Stimulated activated CD8-positive, alpha-beta memory T cell treated with anti-CD3 and anti-CD28 coated beads, Interleukin-4, amount 100 ng/mL, for 24 hours (primary cell): ENCODE data around the gene TPX2.

Experiments
- DNase-seq: peaks from one replicate; pipeline ENCODE4 v3.0.0-alpha.2; 2020; ENCODE audit warnings: low read depth

The TPX2 gene, protein sequence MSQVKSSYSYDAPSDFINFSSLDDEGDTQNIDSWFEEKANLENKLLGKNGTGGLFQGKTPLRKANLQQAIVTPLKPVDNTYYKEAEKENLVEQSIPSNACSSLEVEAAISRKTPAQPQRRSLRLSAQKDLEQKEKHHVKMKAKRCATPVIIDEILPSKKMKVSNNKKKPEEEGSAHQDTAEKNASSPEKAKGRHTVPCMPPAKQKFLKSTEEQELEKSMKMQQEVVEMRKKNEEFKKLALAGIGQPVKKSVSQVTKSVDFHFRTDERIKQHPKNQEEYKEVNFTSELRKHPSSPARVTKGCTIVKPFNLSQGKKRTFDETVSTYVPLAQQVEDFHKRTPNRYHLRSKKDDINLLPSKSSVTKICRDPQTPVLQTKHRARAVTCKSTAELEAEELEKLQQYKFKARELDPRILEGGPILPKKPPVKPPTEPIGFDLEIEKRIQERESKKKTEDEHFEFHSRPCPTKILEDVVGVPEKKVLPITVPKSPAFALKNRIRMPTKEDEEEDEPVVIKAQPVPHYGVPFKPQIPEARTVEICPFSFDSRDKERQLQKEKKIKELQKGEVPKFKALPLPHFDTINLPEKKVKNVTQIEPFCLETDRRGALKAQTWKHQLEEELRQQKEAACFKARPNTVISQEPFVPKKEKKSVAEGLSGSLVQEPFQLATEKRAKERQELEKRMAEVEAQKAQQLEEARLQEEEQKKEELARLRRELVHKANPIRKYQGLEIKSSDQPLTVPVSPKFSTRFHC

DNA sequence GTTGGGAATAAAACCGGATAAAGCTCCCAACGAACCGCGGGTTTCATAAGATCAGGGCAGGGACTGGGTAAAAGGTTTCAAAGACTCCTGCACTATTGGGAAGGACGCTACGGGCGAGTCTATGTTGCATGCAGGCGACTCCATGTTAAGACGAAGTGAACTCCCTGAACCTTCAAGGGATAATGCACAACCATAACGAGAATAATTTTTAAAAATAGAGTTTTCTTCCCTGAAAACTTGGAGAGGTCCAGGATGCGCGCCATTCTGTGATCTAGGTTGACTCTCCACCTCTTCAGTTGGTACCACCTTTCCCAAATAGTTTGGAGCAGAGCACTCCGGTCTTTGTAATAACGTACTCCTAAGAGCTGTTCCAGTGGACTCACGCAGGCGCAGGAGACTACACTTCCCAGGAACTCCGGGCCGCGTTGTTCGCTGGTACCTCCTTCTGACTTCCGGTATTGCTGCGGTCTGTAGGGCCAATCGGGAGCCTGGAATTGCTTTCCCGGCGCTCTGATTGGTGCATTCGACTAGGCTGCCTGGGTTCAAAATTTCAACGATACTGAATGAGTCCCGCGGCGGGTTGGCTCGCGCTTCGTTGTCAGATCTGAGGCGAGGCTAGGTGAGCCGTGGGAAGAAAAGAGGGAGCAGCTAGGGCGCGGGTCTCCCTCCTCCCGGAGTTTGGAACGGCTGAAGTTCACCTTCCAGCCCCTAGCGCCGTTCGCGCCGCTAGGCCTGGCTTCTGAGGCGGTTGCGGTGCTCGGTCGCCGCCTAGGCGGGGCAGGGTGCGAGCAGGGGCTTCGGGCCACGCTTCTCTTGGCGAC, at the start of gene TPX2:
Gene TPX2, plus strand, starts transcription at position 562 of the 821 bp plus-strand sequence. CDS start 18,187 bp downstream, outside the sequence.
- DNase-seq: peak; percentile 79

DNA sequence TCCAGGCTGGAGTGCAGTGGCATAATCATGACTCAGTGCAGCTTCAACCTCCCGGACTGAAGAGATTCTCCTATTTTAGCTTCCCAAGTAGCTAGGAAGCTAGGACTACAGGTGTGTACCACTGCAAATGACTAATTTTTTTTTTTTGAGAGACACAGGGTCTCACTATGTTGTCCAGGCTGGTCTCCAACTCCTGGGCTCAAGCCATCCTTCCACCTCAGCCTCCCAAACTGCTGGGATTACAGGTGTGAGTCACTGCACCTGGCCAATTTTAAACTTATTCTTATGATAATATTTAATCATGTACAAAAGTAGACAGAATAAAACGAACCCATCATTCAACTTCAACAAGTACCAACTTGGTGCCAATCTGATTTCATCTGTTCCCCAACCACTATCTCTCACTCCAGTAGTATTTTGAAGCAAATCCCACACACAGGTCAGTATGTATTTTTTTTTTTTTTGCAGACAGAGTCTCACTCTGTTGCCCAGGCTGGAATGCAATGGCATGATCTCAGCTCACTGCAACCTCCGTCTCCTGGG, 48.9 kb upstream of the TPX2 start:
- DNase-seq: no peak

DNA sequence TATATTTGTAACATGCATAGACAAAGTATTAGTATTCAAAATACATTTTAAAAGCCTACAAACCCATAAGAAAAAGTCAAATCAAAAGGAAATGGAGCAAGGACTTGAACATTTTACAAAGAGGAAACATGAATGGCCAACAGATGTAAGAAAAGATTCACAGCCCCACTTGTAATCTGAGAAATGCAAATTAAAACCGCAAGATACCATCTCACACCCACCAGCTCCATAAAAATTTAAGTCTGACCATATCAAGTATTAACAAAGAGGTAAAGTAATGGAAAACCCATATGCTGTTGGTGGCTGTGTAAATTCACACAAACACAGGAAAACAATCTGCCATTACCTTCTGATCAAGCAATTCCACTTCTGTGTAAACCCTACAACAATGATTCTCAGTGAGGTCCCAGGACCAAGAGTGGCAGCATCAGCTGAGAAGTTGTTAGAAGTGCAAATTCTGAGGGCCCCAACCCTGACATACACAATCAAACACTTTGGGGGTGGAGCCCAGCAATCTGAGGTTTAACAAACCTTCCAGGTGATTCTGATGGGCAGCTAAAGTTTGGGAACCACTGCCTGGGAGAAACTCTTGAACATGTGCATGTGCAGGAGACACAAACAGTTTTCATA, 47.3 kb upstream of the TPX2 start:
- DNase-seq: no peak

DNA sequence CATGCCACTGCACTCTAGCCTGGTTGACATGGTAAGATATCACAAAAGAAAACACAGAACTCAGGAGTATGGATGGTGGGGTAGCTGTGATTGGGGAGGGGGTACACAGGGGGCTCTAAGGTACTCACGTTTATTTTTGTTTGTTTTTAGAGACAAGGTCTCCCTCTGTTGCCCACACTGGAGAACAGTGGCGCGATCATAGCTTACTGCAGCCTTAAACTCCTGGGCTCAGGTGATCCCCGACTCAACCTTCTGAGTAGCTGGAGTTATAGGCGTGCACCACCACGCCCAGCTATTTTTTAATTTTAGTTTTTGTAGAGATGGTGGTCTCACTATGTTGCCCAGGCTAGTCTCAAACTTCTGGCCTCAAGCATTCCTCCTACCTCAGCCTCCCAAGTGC, 45.7 kb upstream of the TPX2 start:
- no peak for DNase-seq

DNA sequence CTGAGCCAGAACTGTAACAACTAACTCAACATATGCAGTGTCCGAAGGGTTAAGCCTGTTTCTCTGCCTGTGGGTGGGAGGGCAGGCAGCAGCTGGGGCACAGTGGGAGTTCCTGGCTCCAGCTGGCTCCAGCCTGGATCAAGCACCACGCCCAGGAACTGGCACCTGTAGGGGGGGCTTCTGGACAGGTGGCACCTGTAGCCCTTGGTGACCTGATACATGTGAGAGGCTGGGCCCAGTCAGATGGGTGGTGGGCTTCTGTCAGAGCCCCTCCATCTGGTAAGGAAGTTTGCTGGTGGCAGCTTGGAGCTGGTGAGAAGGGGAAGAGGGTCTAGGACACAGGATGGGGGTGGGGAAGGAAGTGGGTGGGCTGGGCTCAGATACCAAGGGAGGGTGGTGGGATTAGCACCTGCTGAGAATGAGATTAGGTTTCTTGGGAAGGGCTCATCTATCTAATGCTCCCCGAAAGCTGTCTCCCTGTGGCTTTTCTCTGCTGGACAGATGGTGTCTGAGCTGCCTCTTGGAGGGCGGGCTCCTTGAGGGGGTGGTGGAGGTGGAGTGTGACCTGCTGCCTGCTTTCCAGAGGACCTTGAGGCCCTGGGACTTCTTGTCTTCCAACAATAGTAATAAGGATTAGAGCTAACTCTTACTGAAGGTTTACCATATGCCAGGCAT, 45.0 kb upstream of the TPX2 start:
- no peak for DNase-seq

DNA sequence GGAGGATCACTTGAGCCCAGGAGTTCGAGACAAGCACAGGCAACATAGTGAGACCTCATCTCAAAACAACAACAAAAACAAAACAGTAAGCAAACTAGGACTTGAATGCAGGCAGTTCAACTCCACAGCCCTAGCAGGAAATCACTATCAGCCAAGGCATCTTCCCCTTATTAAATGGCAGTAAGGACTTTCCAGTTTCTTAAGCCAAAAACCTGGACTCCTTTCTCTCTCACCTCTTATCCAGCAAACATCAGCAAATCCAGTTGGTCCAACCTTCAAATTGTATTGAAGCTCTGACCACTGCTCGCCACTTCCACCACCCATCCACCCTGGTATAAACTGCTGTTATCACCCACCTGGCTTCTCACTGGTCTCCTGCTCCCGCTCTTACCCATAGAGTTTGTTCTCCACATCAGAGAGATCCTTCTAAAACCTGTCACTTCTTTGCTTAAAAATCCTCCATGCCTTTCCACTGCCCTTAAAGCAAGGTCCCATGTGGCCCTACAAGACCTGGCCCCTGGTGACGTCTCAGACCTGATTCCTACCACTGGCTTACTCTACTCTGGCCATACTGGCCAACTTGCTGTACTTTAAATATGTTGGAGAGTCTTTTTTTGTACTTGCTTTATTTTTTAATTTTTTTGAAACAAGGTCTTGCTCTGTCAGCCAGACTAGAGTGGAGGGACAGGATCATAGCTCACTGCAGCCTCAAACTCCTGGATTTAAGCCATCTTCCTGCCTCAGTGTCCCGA, 44.1 kb upstream of the TPX2 start:
- no peak for DNase-seq

DNA sequence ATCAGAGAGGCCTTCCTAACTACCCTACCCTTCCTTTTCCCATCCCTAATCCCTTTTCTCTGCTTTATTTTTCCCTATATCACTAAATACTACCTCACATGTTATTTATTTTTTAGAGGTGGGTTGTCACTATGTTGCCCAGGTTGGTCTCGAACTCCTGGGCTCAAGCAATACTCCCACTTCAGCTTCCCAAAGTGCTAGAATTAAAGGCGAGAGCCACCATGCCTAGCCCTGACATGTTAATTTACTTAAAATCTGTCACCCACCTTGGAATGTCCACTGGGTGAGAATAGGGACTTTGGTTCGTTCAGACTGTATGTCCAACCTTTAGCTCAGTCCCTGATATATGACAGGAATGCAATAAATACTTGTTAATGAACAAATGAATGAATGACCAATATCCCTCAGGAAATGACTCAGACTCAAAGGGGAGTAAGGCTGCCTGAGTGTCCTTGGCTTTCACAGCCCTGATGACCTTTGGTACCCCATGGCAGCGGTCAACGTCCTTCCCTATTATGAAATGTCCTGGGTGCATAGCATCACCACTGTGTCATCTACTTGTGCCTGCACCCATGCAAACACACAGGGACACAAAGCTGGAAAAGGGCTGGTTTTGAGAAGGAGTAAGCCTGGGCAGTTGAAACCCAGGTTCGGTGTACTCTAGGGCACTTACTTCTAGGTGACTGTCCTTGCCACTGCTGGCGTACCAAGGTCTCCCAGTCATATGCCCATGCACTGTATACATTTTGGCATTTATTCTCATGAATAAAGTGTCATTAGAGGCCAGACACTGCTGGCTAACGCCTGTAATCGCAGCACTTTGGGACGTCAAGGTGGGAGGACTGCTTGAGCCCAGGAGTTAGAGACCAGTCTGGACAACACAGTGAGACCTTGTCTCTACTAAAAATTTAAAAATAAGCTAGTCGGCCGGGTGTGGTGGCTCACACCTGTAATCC, 43.0 kb upstream of the TPX2 start:
- no peak for DNase-seq

DNA sequence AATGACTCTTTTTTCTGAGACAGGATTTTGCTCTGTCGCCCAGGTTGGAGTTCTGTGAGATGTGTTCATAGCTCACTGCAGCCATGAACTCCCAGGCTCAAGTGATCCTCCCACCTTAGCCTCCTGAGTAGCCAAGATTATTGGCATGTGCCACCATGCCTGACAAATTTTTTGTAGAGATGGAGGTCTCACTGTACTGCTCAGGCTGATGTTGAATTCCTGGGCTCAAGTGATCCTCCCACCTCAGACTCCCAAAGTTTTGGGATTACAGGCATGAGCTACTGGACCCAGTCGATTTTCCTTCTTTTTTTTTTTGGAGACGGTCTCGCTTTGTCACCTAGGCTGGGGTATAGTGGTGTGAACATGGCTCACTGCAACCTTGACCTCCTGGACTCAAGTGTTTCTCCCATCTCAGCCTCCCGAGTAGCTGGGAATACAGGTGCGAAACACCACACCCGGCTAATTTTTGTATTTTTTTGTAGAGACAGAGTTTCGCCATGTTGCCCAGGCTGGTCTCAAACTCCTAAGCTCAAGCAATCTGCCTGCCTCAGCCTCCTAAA, 40.8 kb upstream of the TPX2 start:
- no peak for DNase-seq

DNA sequence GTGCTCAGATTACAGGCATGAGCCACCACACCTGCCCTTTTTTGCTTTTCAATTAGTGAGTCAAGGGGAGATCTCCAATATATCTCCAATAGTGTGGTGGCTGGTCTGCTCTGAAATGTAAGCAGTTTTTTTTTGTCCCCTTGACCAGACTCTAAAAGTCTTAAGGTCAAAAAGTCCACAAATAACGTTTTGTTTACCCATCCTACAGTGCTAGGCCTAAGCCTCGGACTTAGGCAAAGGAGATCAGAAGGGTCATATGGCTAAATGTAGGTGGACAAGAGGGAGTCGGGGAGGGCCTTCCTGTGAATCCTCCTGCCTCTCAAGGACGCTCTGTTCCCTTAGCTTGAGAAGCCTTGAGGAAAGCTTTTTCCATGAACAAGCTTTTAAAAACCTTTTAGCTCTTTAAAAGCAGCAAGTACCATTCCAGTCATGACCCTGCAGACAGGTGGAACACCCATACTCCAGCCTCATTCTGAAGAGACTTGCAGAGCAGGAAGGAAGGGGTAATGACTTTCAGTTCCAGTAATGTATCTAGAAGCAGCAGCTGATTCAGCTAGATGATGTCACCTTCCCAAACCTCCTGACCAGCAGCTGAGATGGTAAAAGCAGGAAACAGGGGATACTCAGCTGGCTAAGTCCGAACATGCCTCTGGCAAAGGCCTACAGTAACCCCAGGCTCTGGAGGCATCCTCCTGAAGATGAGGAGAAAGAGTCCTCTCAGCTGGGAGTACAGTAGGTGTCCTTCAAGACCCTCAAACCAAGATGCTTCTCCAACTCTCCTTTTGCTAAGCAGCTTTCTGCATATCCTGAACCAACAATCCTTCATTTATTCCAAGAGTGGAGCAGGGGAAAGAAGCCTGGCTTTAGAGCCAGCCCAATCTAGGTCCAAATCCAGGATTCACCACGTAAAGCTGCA, 40.0 kb upstream of the TPX2 start:
- no peak for DNase-seq

DNA sequence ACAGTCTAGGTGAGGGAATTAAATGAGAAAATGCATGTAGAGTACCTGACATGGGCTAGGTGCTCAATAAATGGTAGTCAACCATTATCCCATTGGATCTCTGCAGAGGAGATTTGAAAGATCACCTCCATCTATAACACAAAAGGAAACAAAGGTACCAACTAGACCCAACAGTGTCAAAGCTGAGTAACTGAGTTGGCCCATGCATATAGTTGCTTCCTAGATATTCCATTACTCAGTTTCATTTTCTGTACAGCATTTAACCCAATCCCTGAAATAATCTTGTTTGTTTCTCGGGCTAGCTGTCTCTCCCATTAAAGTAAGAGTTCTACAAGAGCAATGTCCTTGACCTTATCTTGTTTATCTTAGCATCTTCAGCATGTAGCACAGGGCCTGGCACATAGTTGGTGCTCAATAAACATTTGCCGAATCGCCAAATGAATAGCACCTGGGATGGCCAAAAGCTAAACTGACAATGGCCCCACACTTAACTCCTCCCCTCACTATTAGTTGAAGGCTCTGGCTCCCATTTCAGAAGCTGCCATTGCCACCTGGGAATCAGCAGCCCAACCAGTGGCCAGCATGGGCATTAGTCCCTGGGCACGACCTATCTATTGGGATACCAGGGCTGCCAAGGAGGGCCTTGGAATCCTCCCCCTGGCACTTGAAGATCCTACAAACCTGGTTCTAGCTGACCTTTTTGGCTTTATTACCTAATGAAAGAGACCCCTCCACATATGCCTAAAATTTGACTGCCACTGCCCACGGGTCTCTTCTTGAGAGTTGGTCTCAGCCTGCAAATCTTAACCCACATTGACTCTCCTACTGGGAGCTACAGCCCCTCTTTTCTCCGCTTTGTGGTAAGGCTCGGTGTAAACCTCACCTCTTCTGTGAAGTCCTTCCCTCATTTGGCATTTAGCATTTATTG, 39.0 kb upstream of the TPX2 start:
- no peak for DNase-seq

DNA sequence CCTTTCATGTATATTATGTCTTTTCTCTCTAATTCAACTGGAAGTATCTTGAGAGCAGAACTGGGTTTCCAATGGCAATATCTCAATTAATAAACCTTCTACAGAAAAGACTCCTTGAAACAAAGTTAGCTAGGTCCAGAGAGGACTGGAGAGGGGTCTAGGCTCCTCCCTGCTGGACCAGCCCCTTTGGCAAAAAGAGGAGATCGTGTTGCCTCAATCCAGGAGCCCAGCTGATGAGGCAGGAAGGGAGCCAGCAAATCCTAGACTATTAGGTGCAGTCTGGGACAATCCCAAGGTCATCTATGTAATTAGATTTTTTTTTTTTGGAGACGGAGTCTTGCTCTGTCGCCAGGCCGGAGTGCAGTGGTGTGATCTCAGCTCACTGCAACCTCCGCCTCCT, 38.3 kb upstream of the TPX2 start:
- no peak for DNase-seq

DNA sequence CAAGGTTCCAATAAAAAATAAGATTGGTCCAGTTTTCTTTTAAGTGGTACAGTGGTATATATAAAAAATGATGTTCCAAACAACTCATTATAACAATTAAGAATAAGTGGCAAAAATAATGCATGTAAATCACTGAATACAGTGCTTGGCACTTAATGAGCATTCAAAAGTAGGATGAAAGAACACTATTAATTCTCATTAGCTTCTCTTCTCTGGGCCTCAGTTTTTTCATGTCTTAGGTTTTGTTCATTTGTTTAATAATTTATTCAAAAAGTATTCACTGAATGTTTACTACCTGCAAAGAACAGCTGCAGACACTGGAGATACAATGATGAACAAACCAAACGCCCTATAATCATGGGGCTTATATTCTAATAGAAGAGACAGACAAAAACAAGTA, 37.5 kb upstream of the TPX2 start:
- DNase-seq: no peak

DNA sequence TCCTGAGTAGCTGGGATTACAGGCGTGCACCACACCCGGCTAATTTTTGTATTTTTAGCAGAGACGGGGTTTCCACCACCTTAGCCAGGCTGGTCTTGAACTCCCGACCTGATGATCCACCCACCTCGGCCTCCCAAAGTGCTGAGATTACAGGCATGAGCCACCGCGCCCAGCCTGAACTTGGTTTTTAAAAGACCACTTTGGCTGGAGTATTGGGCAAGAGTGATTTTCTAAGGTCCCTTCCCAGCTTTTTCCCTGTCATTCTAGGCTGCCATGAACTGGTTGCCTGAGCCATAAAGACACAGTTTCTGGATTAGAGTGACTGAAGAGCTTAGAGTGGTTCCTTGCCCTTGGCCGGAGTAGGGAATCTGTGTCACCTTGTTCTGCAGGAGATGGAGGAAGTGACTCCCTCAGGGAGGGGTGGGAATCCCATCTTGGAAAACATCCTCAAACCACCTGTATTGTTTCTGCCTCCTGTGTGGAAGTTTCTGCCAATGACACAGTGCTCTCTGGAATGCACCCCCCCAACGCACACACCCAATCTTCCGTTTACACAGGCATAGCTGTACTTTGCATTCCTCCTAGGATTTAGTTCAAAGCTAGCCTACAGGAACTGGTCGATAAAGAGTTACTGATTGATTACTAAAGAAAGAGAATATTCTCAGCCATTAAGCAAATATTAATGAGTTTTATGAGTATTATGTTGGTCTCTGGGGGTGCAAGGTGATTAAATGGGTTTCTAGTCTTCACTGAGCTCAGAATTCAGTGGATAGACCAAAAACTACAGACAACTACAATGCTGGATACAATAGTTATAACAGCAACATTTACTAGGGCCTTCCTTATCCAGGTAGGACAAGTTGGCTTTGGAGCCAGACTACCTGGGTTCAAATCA, 34.6 kb upstream of the TPX2 start:
- no peak for DNase-seq

DNA sequence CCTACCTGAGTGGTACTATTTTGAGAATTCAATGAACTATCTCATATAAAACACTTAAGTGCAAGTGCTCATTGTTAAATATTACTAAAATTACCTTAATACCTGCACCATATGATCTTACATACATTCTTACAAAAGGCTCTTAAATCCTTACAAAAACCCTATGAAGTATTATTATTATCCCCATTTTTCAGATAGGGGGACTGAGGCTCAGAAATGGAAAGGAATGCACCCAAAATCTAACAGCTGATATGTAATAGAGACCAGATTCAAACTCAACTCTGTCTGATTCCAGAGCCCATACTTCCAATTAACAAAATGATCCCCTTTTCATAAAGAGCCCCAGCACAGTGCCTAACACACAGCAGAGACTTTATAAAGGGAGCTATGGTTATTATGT, 33.9 kb upstream of the TPX2 start:
- no peak for DNase-seq
